Pancreas (tissue), 10 donors: ENCODE data around the gene SNTG2. TPM values are rescaled to one million over a fixed set of nuclear protein-coding genes. Genes with fewer than 3 reads are reported as not detected.
A peak's percentile ranks its signal among the peaks of the same experiment; 100 is the strongest.

Experiments
- ATAC-seq, 4 donors: fragments of 200-7000 bp; cut with Tn5 transposase; one replicate each; pipeline versions ENCODE4 v1.8.0 to v1.9.1; 2020; ENCODE audit warnings: mild to moderate bottlenecking in 4 of 4, moderate library complexity in 4 of 4
- DNase-seq, 6 donors: peaks; one replicate each; pipeline ENCODE4 v3.0.0-alpha.2; 2020
- FAIRE-seq: peaks from 2 replicates; lab custom pipeline; 2012; peaks lifted over from hg19 to GRCh38; lab: Jason Lieb, UNC
- H3K27ac ChIP-seq, 4 donors: fragments of 200-600 bp; sonication (generic); 1 replicate in 3 of 4; 2 replicates in 1 of 4; pipeline versions ENCODE4 v1.5.0 to v1.8.0; 2020
- H3K27me3 ChIP-seq, 4 donors: fragments of 200-600 bp; one replicate each; pipeline ENCODE4 v1.8.0; 2021
- H3K36me3 ChIP-seq, 3 donors: fragments of 200-600 bp; sonication (generic) in 1 of 3; one replicate each; pipeline versions ENCODE4 v1.5.0 to v1.8.0; 2020 to 2021
- H3K4me1 ChIP-seq, 3 donors: fragments of 200-600 bp; one replicate each; pipeline ENCODE4 v1.8.0; 2021
- H3K4me3 ChIP-seq, 4 donors: fragments of 200-600 bp; sonication (generic) in 2 of 4; one replicate each; pipeline versions ENCODE4 v1.5.0 to v1.8.0; 2020 to 2021
- H3K9me3 ChIP-seq, 4 donors: fragments of 200-600 bp; one replicate each; pipeline ENCODE4 v1.8.0; 2021
- WGBS, 2 donors: extraction: QIAGEN DNeasy Blood & Tissue Kit; methylation state at CpG; one replicate each; pipeline ENCODE4 v1.1.7; 2013; 5-methylcytosine and 5-hydroxymethylcytosine counted together
- intact Hi-C, 3 donors: fragments of 100-400 bp; cut with DNase I; formaldehyde crosslinking; loops; one replicate each; pipeline versions ENCODE4 v1.11.1 to v1.14.2; 2022
- polyA plus RNA-seq, 2 donors: library from polyadenylated mRNA; stranded (reverse); fragments of 200-250 nt; gene quantifications; one replicate each; pipeline ENCODE4 v1.2.3, GENCODE V29; 2013
- total RNA-seq, 6 donors: library from RNA; stranded (reverse); fragmentation: NEBNext Ultra II Directional in 4 of 6; extraction: Animal tissue kit (Norgen Biotek cat#: 25700) in 4 of 6; gene quantifications; one replicate each; pipeline versions ENCODE4 v1.2.1 to v1.2.4, GENCODE V29; 2021 to 2023
- TF ChIP-seq, protein P1 (sequence below), 4 donors: fragments of 200-600 bp; sonication (generic) in 3 of 4; IDR thresholded peaks; one replicate each; pipeline versions ENCODE4 v1.5.0 to v1.8.0; 2021; ENCODE audit warnings: antibody characterized with exemption in 4 of 4
- donor health status: healthy with polysubstance abuse.
- donor health status: DM: no; HTN: no; CAD: no; lungs with moderate emphysema.
- donor health status: DM: no; HTN: no; CAD: no.
- donor health status: control.
- donor health status: control.
- donor health status: Bipolar disorder and iron deficiency.
- donor health status: DM: yes; HTN: yes; CAD: no.
- donor health status: DM: no; HTN: no; CAD: no.
- donor health status: DM: no; HTN: no; CAD: no.
- donor health status: DM: yes; HTN: yes; CAD: no.

Gene SNTG2
- total and polyA plus RNA-seq, 8 donors = 1.4 to 19.2 (median 4.6) TPM

DNA sequence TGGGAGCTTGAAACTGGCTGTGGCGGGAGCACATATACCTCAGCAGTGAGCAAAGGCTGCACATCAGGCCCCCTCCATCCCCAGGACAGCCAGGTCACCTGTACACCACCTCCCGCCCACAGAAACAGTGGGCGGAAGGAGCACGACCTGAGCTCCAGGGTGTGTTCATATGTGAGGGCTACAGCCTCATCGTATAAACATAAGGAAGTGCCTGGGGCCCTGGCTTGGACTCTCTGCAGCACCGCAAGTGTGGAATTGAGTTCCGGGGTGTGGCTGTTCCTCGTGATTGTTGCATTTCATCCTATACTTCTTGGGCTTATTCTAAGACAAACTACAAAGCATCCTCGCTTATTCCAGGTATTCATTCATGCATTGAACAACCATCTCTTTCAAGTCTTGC is 402.5 kb downstream of the SNTG2 start:
- WGBS, 2 donors = 86 to 88% methylated on average over 9 of the region's 9 CpGs
- Histone ChIP-seq H3K36me3 (no peaks in the 10 kb centered on the region), H3K4me1 (no peaks in the 10 kb centered on the region), H3K9me3 (no peaks in the 10 kb centered on the region), H3K27ac (no peak overlapping the region), H3K27me3 (no peaks in the 10 kb centered on the region), H3K4me3 (no peak overlapping the region)
- ATAC-seq (no peak), DNase-seq (no peak), FAIRE-seq (no peak)
- TF ChIP-seq, protein P1, sequence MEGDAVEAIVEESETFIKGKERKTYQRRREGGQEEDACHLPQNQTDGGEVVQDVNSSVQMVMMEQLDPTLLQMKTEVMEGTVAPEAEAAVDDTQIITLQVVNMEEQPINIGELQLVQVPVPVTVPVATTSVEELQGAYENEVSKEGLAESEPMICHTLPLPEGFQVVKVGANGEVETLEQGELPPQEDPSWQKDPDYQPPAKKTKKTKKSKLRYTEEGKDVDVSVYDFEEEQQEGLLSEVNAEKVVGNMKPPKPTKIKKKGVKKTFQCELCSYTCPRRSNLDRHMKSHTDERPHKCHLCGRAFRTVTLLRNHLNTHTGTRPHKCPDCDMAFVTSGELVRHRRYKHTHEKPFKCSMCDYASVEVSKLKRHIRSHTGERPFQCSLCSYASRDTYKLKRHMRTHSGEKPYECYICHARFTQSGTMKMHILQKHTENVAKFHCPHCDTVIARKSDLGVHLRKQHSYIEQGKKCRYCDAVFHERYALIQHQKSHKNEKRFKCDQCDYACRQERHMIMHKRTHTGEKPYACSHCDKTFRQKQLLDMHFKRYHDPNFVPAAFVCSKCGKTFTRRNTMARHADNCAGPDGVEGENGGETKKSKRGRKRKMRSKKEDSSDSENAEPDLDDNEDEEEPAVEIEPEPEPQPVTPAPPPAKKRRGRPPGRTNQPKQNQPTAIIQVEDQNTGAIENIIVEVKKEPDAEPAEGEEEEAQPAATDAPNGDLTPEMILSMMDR (IDR thresholded peaks at IDR 0.05) = no peak
- intact Hi-C loops = no loop called here

DNA sequence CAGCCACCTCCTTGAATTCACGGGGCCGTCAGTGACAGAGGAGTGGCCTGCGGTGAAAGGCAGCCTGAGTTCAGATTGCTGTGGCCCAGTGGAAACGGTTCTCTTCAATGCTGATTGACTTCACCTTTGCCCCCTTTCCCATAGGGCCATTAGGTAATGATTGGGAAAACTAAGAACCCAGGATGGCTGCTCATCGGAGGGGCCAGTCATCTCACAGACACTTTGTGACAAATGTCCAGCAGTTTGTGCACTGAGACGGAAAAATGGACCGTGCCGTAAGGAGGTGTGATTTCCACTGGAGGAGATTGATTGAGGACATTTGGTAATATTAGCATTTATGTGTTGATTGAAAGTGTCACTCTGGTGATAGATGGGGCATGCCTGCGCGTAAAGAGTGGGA is 402.9 kb downstream of the SNTG2 start:
- no peaks in the 10 kb centered on the region for H3K4me1 ChIP-seq
- TF ChIP-seq, protein P1 (IDR thresholded peaks at IDR 0.05) = no peak
- DNase-seq (no peak), FAIRE-seq (no peak), ATAC-seq (no peak)
- no peaks in the 10 kb centered on the region for H3K9me3 ChIP-seq
- intact Hi-C loops = no loop called here
- H3K4me3 ChIP-seq = no peak overlapping the region
- H3K27ac ChIP-seq = no peak overlapping the region
- no peaks in the 10 kb centered on the region for H3K27me3 ChIP-seq
- H3K36me3 ChIP-seq = no peaks in the 10 kb centered on the region
- WGBS, 2 donors = 80 to 85% methylated on average over 10 of the region's 10 CpGs

DNA sequence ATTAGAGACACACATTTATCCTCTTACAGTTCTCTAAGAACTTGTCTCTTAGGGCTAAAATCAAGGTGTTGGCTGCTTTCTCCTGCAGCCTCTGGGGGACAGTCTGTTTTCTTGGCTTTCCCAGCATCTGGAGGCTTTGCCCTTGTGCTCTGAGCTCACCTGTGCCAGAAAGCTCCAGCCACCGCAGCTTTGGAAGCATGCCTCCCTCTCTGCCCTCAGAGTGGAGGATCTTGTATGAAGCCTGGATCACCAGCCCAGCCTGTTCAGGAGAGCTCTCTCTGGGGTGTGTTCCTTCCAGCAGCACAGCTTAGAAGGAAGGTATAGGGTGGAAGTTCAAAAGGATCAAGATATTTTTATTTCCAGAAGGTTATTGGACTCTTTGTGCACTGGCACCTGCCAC is 409.5 kb downstream of the SNTG2 start:
- Histone ChIP-seq H3K36me3 (no peaks in the 10 kb centered on the region), H3K4me1 (peaks cover 0 to 10% (median 3%) of the 10 kb centered on the region in 3 donors), H3K27ac (no peak overlapping the region), H3K27me3 (no peaks in the 10 kb centered on the region), H3K9me3 (no peaks in the 10 kb centered on the region), H3K4me3 (no peak overlapping the region)
- TF ChIP-seq, protein P1 (IDR thresholded peaks at IDR 0.05) = no peak
- 34 to 35% methylated on average over 1 of the region's 1 CpG for WGBS, 2 donors
- DNase-seq (peak in 4 of 6 donors; percentile 34 to 53 (median 38)), FAIRE-seq (no peak), ATAC-seq (peak; percentile 69 to 91 (median 76))
- intact Hi-C loops = no loop called here

DNA sequence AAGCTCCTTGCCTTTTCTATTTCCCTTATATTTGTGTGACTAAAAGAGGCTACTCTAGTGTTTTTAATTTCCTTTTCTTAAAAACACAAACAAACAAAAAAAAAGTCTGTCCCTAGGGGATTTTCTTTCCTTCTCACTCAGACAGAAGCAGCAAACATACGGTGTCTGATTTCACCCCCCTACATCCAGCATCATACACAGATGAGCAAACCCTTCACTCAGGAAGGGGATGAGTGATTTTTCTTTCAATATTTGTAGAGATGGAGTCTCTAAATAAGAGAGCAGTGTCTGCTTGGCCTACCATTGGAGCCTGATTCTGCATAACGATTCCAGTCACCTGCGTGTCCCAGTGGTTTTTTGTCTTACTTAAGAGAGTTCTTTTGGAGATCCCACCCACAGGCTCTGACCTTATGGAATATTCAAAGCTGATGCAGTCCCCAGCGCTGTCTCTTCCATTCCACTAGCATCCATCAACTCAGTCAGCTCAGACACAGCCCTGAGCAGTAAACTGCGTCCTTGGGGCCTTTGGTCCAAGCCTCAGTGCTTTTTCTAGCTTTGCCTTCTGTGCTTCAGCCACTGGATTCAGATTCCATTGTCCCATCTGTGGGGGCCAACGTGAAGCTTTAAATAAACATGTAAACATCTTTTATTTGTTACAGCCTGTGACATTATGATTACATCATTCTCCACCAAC is 410.1 kb downstream of the SNTG2 start:
- TF ChIP-seq, protein P1 (IDR thresholded peaks at IDR 0.05) = no peak
- Histone ChIP-seq H3K4me1 (peaks cover 0 to 10% (median 3%) of the 10 kb centered on the region in 3 donors), H3K4me3 (no peak overlapping the region), H3K27ac (no peak overlapping the region), H3K9me3 (no peaks in the 10 kb centered on the region), H3K27me3 (no peaks in the 10 kb centered on the region), H3K36me3 (no peaks in the 10 kb centered on the region)
- DNase-seq (no peak), ATAC-seq (no peak), FAIRE-seq (no peak)
- WGBS, 2 donors = 77% methylated on average over 6 of the region's 6 CpGs
- intact Hi-C loops = no loop called here

DNA sequence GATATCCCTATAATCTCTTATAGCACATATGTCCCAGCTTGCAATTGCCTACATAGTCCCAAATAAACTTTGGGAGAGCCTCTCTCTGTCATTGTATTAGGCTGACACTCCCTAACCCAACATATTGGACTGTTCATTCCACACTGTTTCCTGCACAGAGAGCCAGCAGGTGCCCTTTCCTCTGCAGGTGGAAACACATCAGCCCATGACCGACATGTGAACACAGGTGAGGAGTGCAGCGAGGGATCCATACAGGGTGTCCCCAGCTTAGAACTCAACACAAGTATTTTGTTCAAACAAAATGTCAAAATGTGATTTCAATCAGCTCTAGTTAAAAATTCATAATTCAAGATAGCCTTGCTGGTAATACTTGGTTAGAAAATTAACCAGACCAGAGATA is 412.7 kb downstream of the SNTG2 start:
- FAIRE-seq (no peak), ATAC-seq (peak; percentile 9 to 64 (median 50)), DNase-seq (peak in 1 of 6 donors; percentile 42)
- Histone ChIP-seq H3K27ac (no peak overlapping the region), H3K36me3 (no peaks in the 10 kb centered on the region), H3K4me1 (peaks cover 3 to 10% (median 7%) of the 10 kb centered on the region in 3 donors), H3K9me3 (no peaks in the 10 kb centered on the region), H3K27me3 (no peaks in the 10 kb centered on the region), H3K4me3 (no peak overlapping the region)
- intact Hi-C loops = no loop called here
- WGBS, 2 donors = 20 to 48% methylated on average over 2 of the region's 2 CpGs
- TF ChIP-seq, protein P1 (IDR thresholded peaks at IDR 0.05) = no peak
